ENCODE measurements around the gene EYS. TPM values are rescaled to one million over a fixed set of nuclear protein-coding genes. Genes with fewer than 3 reads are reported as not detected.

The EYS gene
- polyA plus RNA-seq, 1 of the 3 experiments (the other 2 are of a cell fraction), result 0.05 TPM

- DNase-seq, result no peak
- Histone ChIP-seq H3K9me2 (no peaks in the 10 kb centered on the region), H2AFZ (ENCODE audit: low read depth) (no peak overlapping the region), H4K20me1 (ENCODE audit: insufficient read depth) (no peaks in the 10 kb centered on the region), H3K27me3 (ENCODE audit: insufficient read depth) (no peaks in the 10 kb centered on the region), H3K27ac (ENCODE audit: low read depth in 2 of 2, low read length in 1 of 2) (no peak overlapping the region), H3K4me1 (ENCODE audit: control insufficient read depth in 1 of 2, insufficient read depth in 2 of 2, low read depth in 1 of 2, low read length in 1 of 2) (no peaks in the 10 kb centered on the region), H3K4me2 (no peak overlapping the region), H3K9me3 (no peaks in the 10 kb centered on the region), H3K4me3 (ENCODE audit: low read depth in 2 of 2, low read length in 1 of 2) (no peak overlapping the region), H3F3A (replicated peaks; ENCODE audit: insufficient read depth) (no peaks in the 10 kb centered on the region), H3K79me2 (ENCODE audit: insufficient read depth) (no peaks in the 10 kb centered on the region), H3K9ac (no peak overlapping the region), H3K36me3 (replicated peaks in 1 of 2; ENCODE audit: control insufficient read depth in 1 of 2, insufficient read depth in 2 of 2, low read length in 1 of 2) (no peaks in the 10 kb centered on the region)
- CTCF ChIA-PET, result no interaction called here
- POLR2A ChIA-PET, result no interaction called here
- TF ChIP-seq IRF3 (IDR thresholded peaks at IDR 0.05; ENCODE audit: low read depth, low read length) (no peak), GABPA (IDR thresholded peaks at IDR 0.05; ENCODE audit: low read depth) (no peak), FOSL2 (IDR thresholded peaks at IDR 0.05; ENCODE audit: borderline replicate concordance, low read depth) (no peak), ELF1 (IDR thresholded peaks at IDR 0.05) (no peak), MXI1 (IDR thresholded peaks at IDR 0.05; ENCODE audit: low read depth, low read length) (no peak), RFX5 (IDR thresholded peaks at IDR 0.05; ENCODE audit: low read length) (no peak), SMC3 (IDR thresholded peaks at IDR 0.05; ENCODE audit: low read depth, low read length) (no peak), POLR2AphosphoS5 (IDR thresholded peaks at IDR 0.05; ENCODE audit: low read depth, low read length) (no peak), FOXM1 (IDR thresholded peaks at IDR 0.05; ENCODE audit: low read depth) (no peak)
These were observed 26.8 kb downstream of the EYS start for GRCh38 chr6:65680232-65680631.

DNA sequence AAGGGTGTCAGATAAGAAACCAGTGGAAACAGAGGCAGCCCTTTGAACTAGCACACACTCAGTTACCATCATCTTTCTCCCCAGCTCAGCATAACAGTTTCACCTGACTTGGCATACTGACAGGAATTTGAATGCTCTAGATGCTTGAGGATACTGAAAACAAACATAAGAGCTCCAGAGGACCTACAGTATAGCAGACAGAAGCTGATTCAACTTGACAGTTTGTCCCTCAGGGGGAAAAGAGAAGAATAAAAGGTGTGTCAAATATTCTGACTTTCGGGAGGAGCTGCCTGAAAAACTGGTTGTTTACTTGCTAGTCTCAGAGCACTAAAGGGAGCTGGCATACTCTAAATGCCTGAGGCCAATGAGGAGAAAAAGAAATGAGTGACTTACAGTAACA lies 35.1 kb downstream of the EYS start:
- H3K9ac ChIP-seq, result no peak overlapping the region
- H3K4me1 ChIP-seq (ENCODE audit: control insufficient read depth in 1 of 2, insufficient read depth in 2 of 2, low read depth in 1 of 2, low read length in 1 of 2), result no peaks in the 10 kb centered on the region
- no peaks in the 10 kb centered on the region for H4K20me1 ChIP-seq (ENCODE audit: insufficient read depth)
- WGBS (ENCODE audit: low lambda C conversion rate), result 35% methylated on average over 1 of the region's 1 CpG
- no peaks in the 10 kb centered on the region for H3K27me3 ChIP-seq (ENCODE audit: insufficient read depth)
- H3K9me2 ChIP-seq, result no peaks in the 10 kb centered on the region
- no peak overlapping the region for H3K4me3 ChIP-seq (ENCODE audit: low read depth in 2 of 2, low read length in 1 of 2)
- no peaks in the 10 kb centered on the region for H3F3A ChIP-seq (replicated peaks; ENCODE audit: insufficient read depth)
- H3K36me3 ChIP-seq (replicated peaks in 1 of 2; ENCODE audit: control insufficient read depth in 1 of 2, insufficient read depth in 2 of 2, low read length in 1 of 2), result no peaks in the 10 kb centered on the region
- POLR2A ChIA-PET, result no interaction called here
- H3K79me2 ChIP-seq (ENCODE audit: insufficient read depth), result no peaks in the 10 kb centered on the region
- no peaks in the 10 kb centered on the region for H3K9me3 ChIP-seq
- H3K27ac ChIP-seq (ENCODE audit: low read depth in 2 of 2, low read length in 1 of 2), result no peak overlapping the region
- TF ChIP-seq FOSL2 (IDR thresholded peaks at IDR 0.05; ENCODE audit: borderline replicate concordance, low read depth) (no peak), TCF12 (IDR thresholded peaks at IDR 0.05) (no peak), EP300 (IDR thresholded peaks at IDR 0.05; ENCODE audit: borderline replicate concordance in 1 of 2, low read depth in 1 of 2, low read length in 1 of 2) (no peak), IRF3 (IDR thresholded peaks at IDR 0.05; ENCODE audit: low read depth, low read length) (no peak)
- TF ChIP-seq, protein P1, sequence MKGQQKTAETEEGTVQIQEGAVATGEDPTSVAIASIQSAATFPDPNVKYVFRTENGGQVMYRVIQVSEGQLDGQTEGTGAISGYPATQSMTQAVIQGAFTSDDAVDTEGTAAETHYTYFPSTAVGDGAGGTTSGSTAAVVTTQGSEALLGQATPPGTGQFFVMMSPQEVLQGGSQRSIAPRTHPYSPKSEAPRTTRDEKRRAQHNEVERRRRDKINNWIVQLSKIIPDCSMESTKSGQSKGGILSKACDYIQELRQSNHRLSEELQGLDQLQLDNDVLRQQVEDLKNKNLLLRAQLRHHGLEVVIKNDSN (IDR thresholded peaks at IDR 0.05; ENCODE audit: borderline replicate concordance, low read depth), result no peak
- TF ChIP-seq, protein P2, sequence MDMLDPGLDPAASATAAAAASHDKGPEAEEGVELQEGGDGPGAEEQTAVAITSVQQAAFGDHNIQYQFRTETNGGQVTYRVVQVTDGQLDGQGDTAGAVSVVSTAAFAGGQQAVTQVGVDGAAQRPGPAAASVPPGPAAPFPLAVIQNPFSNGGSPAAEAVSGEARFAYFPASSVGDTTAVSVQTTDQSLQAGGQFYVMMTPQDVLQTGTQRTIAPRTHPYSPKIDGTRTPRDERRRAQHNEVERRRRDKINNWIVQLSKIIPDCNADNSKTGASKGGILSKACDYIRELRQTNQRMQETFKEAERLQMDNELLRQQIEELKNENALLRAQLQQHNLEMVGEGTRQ (IDR thresholded peaks at IDR 0.05; ENCODE audit: borderline replicate concordance, low read depth, low read length), result no peak
- H3K4me2 ChIP-seq, result no peak overlapping the region
- no peak for DNase-seq
- no peak overlapping the region for H2AFZ ChIP-seq (ENCODE audit: low read depth)
- CTCF ChIA-PET, result no interaction called here

Data from SK-N-SH (cell line).